Right atrium auricular region (tissue), 2 donors: ENCODE measurements around the gene ZNF789. TPM values are rescaled to one million over a fixed set of nuclear protein-coding genes. Genes with fewer than 3 reads are reported as not detected.

Experiments used
- DNase-seq: peaks from one replicate; pipeline ENCODE4 v3.0.0-alpha.2; 2019; ENCODE audit warnings: low spot score
- H3K27ac ChIP-seq, 2 donors: fragments of 200-600 bp; sonication (generic); 1 replicate in 1 of 2; 2 replicates in 1 of 2; pipeline ENCODE4 v1.5.1; 2016 to 2019
- H3K27me3 ChIP-seq, 2 donors: fragments of 200-600 bp; sonication (generic); one replicate each; pipeline versions ENCODE4 v1.5.1 to v1.6.0; 2017 to 2019
- H3K36me3 ChIP-seq: fragments of 200-600 bp; sonication (generic); one replicate; pipeline ENCODE4 v1.5.1; 2016
- H3K4me1 ChIP-seq, 2 donors: fragments of 200-600 bp; sonication (generic); one replicate each; pipeline versions ENCODE4 v1.5.1 to v1.6.0; 2017 to 2019
- H3K4me3 ChIP-seq, 2 donors: fragments of 200-600 bp; sonication (generic); 1 replicate in 1 of 2; 2 replicates in 1 of 2; pipeline ENCODE4 v1.5.1; 2017 to 2019; ENCODE audit warnings: mild to moderate bottlenecking in 1 of 2, moderate library complexity in 1 of 2
- H3K9me3 ChIP-seq, 2 donors: fragments of 200-600 bp; sonication (generic); one replicate each; pipeline ENCODE4 v1.5.1; 2019
- total RNA-seq, 2 donors: library from RNA; depleted of rRNA; stranded (reverse); fragments of >200 nt; gene quantifications; one replicate each; pipeline ENCODE4 v1.1.0, GENCODE V29; 2016
- TF ChIP-seq, protein P1 (sequence below), 2 donors: fragments of 200-600 bp; sonication (generic); IDR thresholded peaks; one replicate each; pipeline ENCODE4 v1.5.1; 2019; ENCODE audit warnings: antibody characterized with exemption in 2 of 2

Gene ZNF789
- total RNA-seq, 2 donors from 2014 or later: 0.48 to 2.6 TPM

DNA sequence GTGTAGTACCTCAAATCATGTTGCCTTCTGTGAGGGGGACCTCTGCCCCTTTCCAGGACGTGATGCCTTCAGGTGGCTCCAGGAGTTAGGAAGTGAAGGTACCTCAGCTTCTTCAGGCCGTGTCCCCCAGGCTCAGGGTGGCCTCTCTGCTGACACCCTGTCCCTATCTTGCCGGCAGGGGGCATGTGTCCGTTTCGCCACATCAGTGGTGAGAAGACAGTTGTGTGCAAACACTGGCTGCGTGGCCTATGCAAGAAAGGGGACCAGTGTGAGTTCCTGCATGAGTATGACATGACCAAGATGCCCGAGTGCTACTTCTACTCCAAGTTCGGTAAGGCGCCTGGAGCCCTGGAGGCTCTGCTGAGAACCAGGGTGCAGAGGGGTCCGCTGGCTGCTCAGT, 24.7 kb upstream of the ZNF789 start:
- Histone ChIP-seq H3K27me3 (no peaks in the 10 kb centered on the region), H3K36me3 (peaks cover 79% of the 10 kb centered on the region), H3K4me3 (no peak overlapping the region), H3K4me1 (peaks cover 0 to 9% of the 10 kb centered on the region in 2 donors), H3K9me3 (no peaks in the 10 kb centered on the region), H3K27ac (no peak overlapping the region)
- TF ChIP-seq, protein P1, sequence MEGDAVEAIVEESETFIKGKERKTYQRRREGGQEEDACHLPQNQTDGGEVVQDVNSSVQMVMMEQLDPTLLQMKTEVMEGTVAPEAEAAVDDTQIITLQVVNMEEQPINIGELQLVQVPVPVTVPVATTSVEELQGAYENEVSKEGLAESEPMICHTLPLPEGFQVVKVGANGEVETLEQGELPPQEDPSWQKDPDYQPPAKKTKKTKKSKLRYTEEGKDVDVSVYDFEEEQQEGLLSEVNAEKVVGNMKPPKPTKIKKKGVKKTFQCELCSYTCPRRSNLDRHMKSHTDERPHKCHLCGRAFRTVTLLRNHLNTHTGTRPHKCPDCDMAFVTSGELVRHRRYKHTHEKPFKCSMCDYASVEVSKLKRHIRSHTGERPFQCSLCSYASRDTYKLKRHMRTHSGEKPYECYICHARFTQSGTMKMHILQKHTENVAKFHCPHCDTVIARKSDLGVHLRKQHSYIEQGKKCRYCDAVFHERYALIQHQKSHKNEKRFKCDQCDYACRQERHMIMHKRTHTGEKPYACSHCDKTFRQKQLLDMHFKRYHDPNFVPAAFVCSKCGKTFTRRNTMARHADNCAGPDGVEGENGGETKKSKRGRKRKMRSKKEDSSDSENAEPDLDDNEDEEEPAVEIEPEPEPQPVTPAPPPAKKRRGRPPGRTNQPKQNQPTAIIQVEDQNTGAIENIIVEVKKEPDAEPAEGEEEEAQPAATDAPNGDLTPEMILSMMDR (IDR thresholded peaks at IDR 0.05): peak in 1 of 2 donors; percentile 10
- no peak for DNase-seq

DNA sequence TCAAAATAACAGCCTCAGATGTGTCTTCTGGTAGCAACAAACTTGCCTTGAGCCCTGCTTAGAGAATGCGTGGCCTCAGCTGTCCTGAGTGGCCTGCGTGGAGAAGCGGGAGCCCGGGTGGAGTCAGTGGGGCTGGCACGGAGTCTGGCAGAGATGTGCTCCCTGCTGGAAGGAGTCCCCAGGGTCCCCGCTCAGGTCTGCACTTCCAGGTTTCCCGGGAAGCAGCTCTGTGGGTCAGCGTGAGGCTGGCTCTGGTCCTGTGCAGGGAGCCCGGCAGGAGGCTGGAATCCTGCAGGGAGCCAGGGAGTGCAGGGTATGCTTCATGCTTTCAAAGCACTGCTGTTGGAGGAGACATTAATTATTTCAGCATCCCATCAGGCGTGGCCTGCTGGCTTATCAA, 23.8 kb upstream of the ZNF789 start:
- Histone ChIP-seq H3K4me1 (peaks cover 0 to 13% of the 10 kb centered on the region in 2 donors), H3K9me3 (no peaks in the 10 kb centered on the region), H3K36me3 (peaks cover 81% of the 10 kb centered on the region), H3K27ac (no peak overlapping the region), H3K4me3 (no peak overlapping the region), H3K27me3 (no peaks in the 10 kb centered on the region)
- DNase-seq: no peak
- TF ChIP-seq, protein P1 (IDR thresholded peaks at IDR 0.05): no peak

GRCh38 chr7:99449326-99449725, 23.4 kb upstream of the ZNF789 start:
- H3K27ac ChIP-seq: no peak overlapping the region
- peaks cover 0 to 13% of the 10 kb centered on the region in 2 donors for H3K4me1 ChIP-seq
- H3K36me3 ChIP-seq: peaks cover 82% of the 10 kb centered on the region
- no peaks in the 10 kb centered on the region for H3K27me3 ChIP-seq
- H3K9me3 ChIP-seq: no peaks in the 10 kb centered on the region
- DNase-seq: no peak
- TF ChIP-seq, protein P1 (IDR thresholded peaks at IDR 0.05): no peak
- H3K4me3 ChIP-seq: no peak overlapping the region

- H3K27ac ChIP-seq: peak overlapping the region in 1 of 2 donors; percentile 56
Measured at GRCh38 chr7:99451936-99452335, 20.8 kb upstream of the ZNF789 start.

DNA sequence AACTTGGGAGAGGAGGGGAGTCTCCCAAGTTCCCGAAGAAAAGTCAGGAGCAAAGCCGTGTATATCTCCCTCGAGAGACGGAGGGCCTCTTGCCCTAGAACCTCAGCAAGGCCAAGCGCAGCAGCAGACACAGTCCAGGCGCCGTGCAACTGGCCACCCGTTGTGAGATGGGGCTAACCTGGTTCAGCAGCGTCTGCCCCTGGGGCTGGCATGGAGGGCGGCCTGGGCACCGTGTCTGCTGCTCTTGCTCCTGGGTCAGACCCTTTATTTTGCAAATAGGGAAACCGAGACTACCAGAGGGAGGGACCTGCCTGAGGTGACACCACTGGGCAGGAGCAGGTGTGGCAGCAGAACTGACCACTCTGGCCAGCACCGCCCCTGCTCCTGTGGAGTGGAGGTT, 20.1 kb upstream of the ZNF789 start:
- Histone ChIP-seq H3K27me3 (no peaks in the 10 kb centered on the region), H3K4me1 (peaks cover 0 to 21% of the 10 kb centered on the region in 2 donors), H3K27ac (peak overlapping the region in 1 of 2 donors; percentile 56), H3K4me3 (no peak overlapping the region), H3K9me3 (no peaks in the 10 kb centered on the region), H3K36me3 (peaks cover 61% of the 10 kb centered on the region)
- TF ChIP-seq, protein P1 (IDR thresholded peaks at IDR 0.05): no peak
- no peak for DNase-seq

More at GRCh38 chr7:99451936-99452335, 20.8 kb upstream of the ZNF789 start:
- Histone ChIP-seq H3K9me3 (no peaks in the 10 kb centered on the region), H3K27me3 (no peaks in the 10 kb centered on the region), H3K36me3 (peaks cover 61% of the 10 kb centered on the region), H3K4me3 (no peak overlapping the region), H3K4me1 (peaks cover 0 to 21% of the 10 kb centered on the region in 2 donors)
- DNase-seq: no peak
- TF ChIP-seq, protein P1 (IDR thresholded peaks at IDR 0.05): no peak

DNA sequence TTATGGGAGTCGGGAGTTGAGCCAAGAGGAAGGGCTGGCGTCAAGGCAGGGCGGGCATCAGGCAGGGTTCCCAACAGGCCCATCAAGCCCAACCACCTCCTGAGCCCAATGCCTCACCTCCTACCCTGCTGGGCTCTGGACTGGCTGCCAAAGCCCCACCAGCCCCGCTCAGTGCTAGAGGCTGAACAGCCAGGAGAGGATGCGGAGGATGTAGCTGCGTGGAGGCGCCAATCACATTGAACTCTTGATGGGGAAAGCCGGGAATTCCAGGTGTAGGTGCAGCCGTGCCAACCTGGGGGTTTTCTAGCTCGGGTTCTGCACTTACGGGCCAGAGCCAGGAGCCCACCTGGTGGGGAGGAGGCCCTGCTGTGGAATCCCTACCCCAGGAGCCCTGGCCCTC, 19.6 kb upstream of the ZNF789 start:
- no peak for DNase-seq
- Histone ChIP-seq H3K27me3 (no peaks in the 10 kb centered on the region), H3K27ac (peak overlapping the region in 1 of 2 donors; percentile 56), H3K36me3 (peaks cover 61% of the 10 kb centered on the region), H3K4me1 (peaks cover 0 to 21% of the 10 kb centered on the region in 2 donors), H3K4me3 (no peak overlapping the region), H3K9me3 (no peaks in the 10 kb centered on the region)
- TF ChIP-seq, protein P1 (IDR thresholded peaks at IDR 0.05): no peak
